Astrocyte of the spinal cord (primary cell): Measurements from ENCODE around the gene PLCB4.

Experiments used
- DNase-seq: peaks from one replicate; pipeline ENCODE4 v3.0.0; 2011; ENCODE audit warnings: low read depth, low spot score
- H3K4me3 ChIP-seq: 2 replicates; pipeline ENCODE4 v1.5.1; 2011; ENCODE audit warnings: low read depth, mild to moderate bottlenecking, low read length, moderate library complexity
- CTCF ChIP-seq: IDR thresholded peaks from 2 replicates; pipeline ENCODE4 v1.5.1; 2012; ENCODE audit warnings: low read depth, mild to moderate bottlenecking, low read length, inconsistent platforms
- in situ Hi-C: cut with HindIII; loops from 2 replicates; pipeline ENCODE4 v1.10.0; 2017; ENCODE audit warnings: low sequenced_read_pairs

PLCB4 gene

GRCh38 chr20:9441948-9442347 lies 373.1 kb downstream of the PLCB4 start:
- no peak for TF ChIP-seq CTCF
- no peak for DNase-seq
- in situ Hi-C loops, result no loop called here
- H3K4me3 ChIP-seq, result no peak overlapping the region

- H3K4me3 ChIP-seq, result no peak overlapping the region
- in situ Hi-C loops, result no loop called here
- no peak for TF ChIP-seq CTCF
- DNase-seq, result no peak
These were observed 374.0 kb downstream of the PLCB4 start for GRCh38 chr20:9442858-9443257.

- H3K4me3 ChIP-seq, result no peak overlapping the region
- in situ Hi-C loops, result no loop called here
- DNase-seq, result no peak
- no peak for TF ChIP-seq CTCF
These were observed 376.0 kb downstream of the PLCB4 start for GRCh38 chr20:9444921-9445320.

- DNase-seq, result no peak
- in situ Hi-C loops, result no loop called here
- TF ChIP-seq CTCF, result no peak
- H3K4me3 ChIP-seq, result no peak overlapping the region
These were observed 378.3 kb downstream of the PLCB4 start for GRCh38 chr20:9447182-9447581.

- H3K4me3 ChIP-seq, result no peak overlapping the region
- in situ Hi-C loops, result no loop called here
- no peak for TF ChIP-seq CTCF
- no peak for DNase-seq
These were observed 384.3 kb downstream of the PLCB4 start for GRCh38 chr20:9453201-9453600.

- no peak for DNase-seq
- no peak for TF ChIP-seq CTCF
- in situ Hi-C loops, result no loop called here
- H3K4me3 ChIP-seq, result no peak overlapping the region
These were observed 385.9 kb downstream of the PLCB4 start for GRCh38 chr20:9454791-9455190.

GRCh38 chr20:9457136-9457535 lies 388.2 kb downstream of the PLCB4 start:
- no peak for TF ChIP-seq CTCF
- in situ Hi-C loops, result no loop called here
- no peak for DNase-seq
- no peak overlapping the region for H3K4me3 ChIP-seq
